HCT116 (cell line): Measurements from ENCODE around the gene VPS26B. TPM values are rescaled to one million over a fixed set of nuclear protein-coding genes. Genes with fewer than 3 reads are reported as not detected.

ENCODE experiments used
- ATAC-seq: fragments of 200-7000 bp; cut with Tn5 transposase; 2 replicates; pipeline ENCODE4 v1.9.1; 2020; ENCODE audit warnings: mild to moderate bottlenecking, moderate library complexity
- BruUV-seq: library from RNA; stranded (reverse); fragments of 400-500 nt; replicated peaks from 2 replicates; lab custom pipeline; 2021; lab: Mats Ljungman, UMichigan
- CTCF ChIA-PET: fragments of 300-600 bp; sonication (Branson Sonifier 250); formaldehyde crosslinking; loops from one replicate; lab custom pipeline; 2021; ENCODE audit warnings: antibody characterized with exemption; lab: Charles Lee
- POLR2A ChIA-PET: fragments of 300-600, 350-600 bp; sonication (Branson Sonifier 250); formaldehyde crosslinking; loops from one replicate; lab custom pipeline; 2021; ENCODE audit warnings: antibody characterized with exemption; lab: Charles Lee
- RAD21 ChIA-PET, 2 experiments: fragments of 300-600 bp; sonication (Branson Sonifier 250); formaldehyde crosslinking; loops; one replicate each; lab custom pipeline; 2023; ENCODE audit warnings: low total read pairs in 2 of 2; ENCODE audit not compliant: uncharacterized antibody in 2 of 2, unreplicated experiment in 2 of 2, low non-redundant PET in 1 of 2; lab: Charles Lee
- DNase-seq: peaks from one replicate; pipeline ENCODE4 v3.0.0-alpha.2; 2010; ENCODE audit warnings: low read depth, low spot score
- H2AFZ ChIP-seq: fragments of 200-600 bp; shearing (Covaris generic), sonication (generic); 2 replicates; pipeline ENCODE4 v1.6.1; 2017; ENCODE audit warnings: low read depth, mixed run types, mixed read lengths, antibody characterized with exemption, low read length; ENCODE audit not compliant: poor library complexity, severe bottlenecking
- H3K27ac ChIP-seq: 2 replicates; pipeline ENCODE4 v1.5.1; 2012; ENCODE audit warnings: low read depth, low read length
- H3K27me3 ChIP-seq: fragments of 200-600 bp; sonication (generic); 2 replicates; pipeline ENCODE4 v1.6.1; 2016; ENCODE audit warnings: mixed run types, low read length, mixed read lengths; ENCODE audit not compliant: insufficient read depth
- H3K36me3 ChIP-seq, 2 experiments: fragments of 200-500 bp in 1 of 2; fragments of 200-600 bp in 1 of 2; sonication (Bioruptor generic) in 1 of 2; sonication (generic) in 1 of 2; 2 replicates each; pipeline versions ENCODE4 v1.5.1 to v1.6.1; 2014 to 2016; ENCODE audit warnings: low read length in 2 of 2, inconsistent platforms in 1 of 2, mixed read lengths in 1 of 2, mixed run types in 1 of 2; ENCODE audit not compliant: insufficient read depth in 2 of 2, control insufficient read depth in 1 of 2
- H3K4me1 ChIP-seq, 2 experiments: fragments of 200-600 bp in 1 of 2; sonication (generic) in 1 of 2; 2 replicates each; pipeline versions ENCODE4 v1.5.1 to v1.6.1; 2012 to 2017; ENCODE audit warnings: low read length in 2 of 2, inconsistent platforms in 1 of 2, mild to moderate bottlenecking in 1 of 2, mixed read lengths in 1 of 2, mixed run types in 1 of 2, moderate library complexity in 1 of 2; ENCODE audit not compliant: insufficient read depth in 2 of 2, control insufficient read depth in 1 of 2
- H3K4me2 ChIP-seq: fragments of 200-600 bp; sonication (generic); 2 replicates; pipeline ENCODE4 v1.6.1; 2017; ENCODE audit warnings: mixed run types, low read length, mixed read lengths
- H3K4me3 ChIP-seq, 2 experiments: fragments of 200-600 bp in 1 of 2; sonication (generic) in 1 of 2; replicated peaks in 1 of 2; 2 replicates each; pipeline ENCODE4 v1.5.1; 2011 to 2016; ENCODE audit warnings: low read length in 2 of 2, control low read depth in 1 of 2, low read depth in 1 of 2, mild to moderate bottlenecking in 1 of 2, mixed read lengths in 1 of 2, mixed run types in 1 of 2
- H3K79me2 ChIP-seq: fragments of 200-600 bp; sonication (generic); 2 replicates; pipeline ENCODE4 v1.6.1; 2017; ENCODE audit warnings: mild to moderate bottlenecking, mixed run types, low read length, moderate library complexity, mixed read lengths; ENCODE audit not compliant: insufficient read depth
- H3K9ac ChIP-seq: fragments of 200-600 bp; sonication (generic); 2 replicates; pipeline ENCODE4 v1.6.1; 2016; ENCODE audit warnings: low read length, mixed read lengths
- H3K9me2 ChIP-seq: fragments of 200-600 bp; sonication (generic), shearing (Covaris generic); 2 replicates; pipeline ENCODE4 v1.6.1; 2017; ENCODE audit warnings: mixed run types, mild to moderate bottlenecking, moderate library complexity; ENCODE audit not compliant: insufficient read depth
- H3K9me3 ChIP-seq, 2 experiments: fragments of 200-500 bp in 1 of 2; fragments of 200-600 bp in 1 of 2; sonication (Bioruptor generic) in 1 of 2; sonication (generic) in 1 of 2; 2 replicates each; pipeline ENCODE4 v1.6.1; 2014 to 2017; ENCODE audit warnings: low read length in 2 of 2, mixed read lengths in 2 of 2, inconsistent platforms in 1 of 2, low read depth in 1 of 2, mild to moderate bottlenecking in 1 of 2, mixed run types in 1 of 2, moderate library complexity in 1 of 2; ENCODE audit not compliant: control insufficient read depth in 1 of 2, insufficient read depth in 1 of 2
- H4K20me1 ChIP-seq: fragments of 200-600 bp; sonication (generic), shearing (Covaris generic); 2 replicates; pipeline ENCODE4 v1.6.1; 2017; ENCODE audit warnings: mixed run types, mild to moderate bottlenecking, moderate library complexity; ENCODE audit not compliant: insufficient read depth
- CBX3 ChIP-seq: IDR thresholded peaks from 2 replicates; pipeline ENCODE4 v1.6.1; 2012; ENCODE audit warnings: low read depth
- EZH2 ChIP-seq: fragments of 200-600 bp; sonication (generic); IDR thresholded peaks from 2 replicates; pipeline ENCODE4 v1.6.1; 2017; ENCODE audit warnings: antibody characterized with exemption, mixed run types
- EZH2phosphoT487 ChIP-seq: fragments of 200-600 bp; IDR thresholded peaks from 2 replicates; pipeline ENCODE4 v1.6.1; 2018; ENCODE audit warnings: antibody characterized with exemption, borderline replicate concordance
- SIN3A ChIP-seq: IDR thresholded peaks from 2 replicates; pipeline ENCODE4 v1.6.1; 2012; ENCODE audit warnings: low read depth
- TCF7L2 ChIP-seq: IDR thresholded peaks from 2 replicates; pipeline ENCODE4 v1.7.0; 2011; ENCODE audit warnings: borderline replicate concordance, inconsistent platforms; ENCODE audit not compliant: insufficient read depth, insufficient read length; ENCODE audit errors: extremely low read depth
- ZFX ChIP-seq: fragments of 450-650 bp; IDR thresholded peaks from 2 replicates; pipeline ENCODE4 v1.6.1; 2017
- ZNF274 ChIP-seq: fragments of 200-500 bp; sonication (Bioruptor generic); IDR thresholded peaks from 2 replicates; pipeline ENCODE4 v1.6.1; 2014; ENCODE audit warnings: mild to moderate bottlenecking, low read depth, low read length, inconsistent platforms
- intact Hi-C: fragments of 100-400 bp; cut with micrococcal nuclease; formaldehyde crosslinking; loops from 2 replicates; pipeline ENCODE4 v1.10.0; 2022
- total RNA-seq: library from RNA; stranded (reverse); gene quantifications from one replicate; pipeline ENCODE4 v1.2.1, GENCODE V29; 2021; ENCODE audit not compliant: unreplicated experiment
- TF ChIP-seq, protein P1 (sequence below): IDR thresholded peaks from 2 replicates; pipeline ENCODE4 v1.6.1; 2012; ENCODE audit warnings: low read depth
- TF ChIP-seq, protein P2 (sequence below): IDR thresholded peaks from 2 replicates; pipeline ENCODE4 v1.6.1; 2012
- TF ChIP-seq, protein P3 (sequence below): IDR thresholded peaks from 2 replicates; pipeline ENCODE4 v1.6.1; 2011; ENCODE audit warnings: mild to moderate bottlenecking, low read length, moderate library complexity; ENCODE audit not compliant: insufficient replicate concordance; ENCODE audit errors: extremely low read depth

VPS26B gene
- total RNA-seq, 1 experiment from 2014 or later = 26.6 TPM

DNA sequence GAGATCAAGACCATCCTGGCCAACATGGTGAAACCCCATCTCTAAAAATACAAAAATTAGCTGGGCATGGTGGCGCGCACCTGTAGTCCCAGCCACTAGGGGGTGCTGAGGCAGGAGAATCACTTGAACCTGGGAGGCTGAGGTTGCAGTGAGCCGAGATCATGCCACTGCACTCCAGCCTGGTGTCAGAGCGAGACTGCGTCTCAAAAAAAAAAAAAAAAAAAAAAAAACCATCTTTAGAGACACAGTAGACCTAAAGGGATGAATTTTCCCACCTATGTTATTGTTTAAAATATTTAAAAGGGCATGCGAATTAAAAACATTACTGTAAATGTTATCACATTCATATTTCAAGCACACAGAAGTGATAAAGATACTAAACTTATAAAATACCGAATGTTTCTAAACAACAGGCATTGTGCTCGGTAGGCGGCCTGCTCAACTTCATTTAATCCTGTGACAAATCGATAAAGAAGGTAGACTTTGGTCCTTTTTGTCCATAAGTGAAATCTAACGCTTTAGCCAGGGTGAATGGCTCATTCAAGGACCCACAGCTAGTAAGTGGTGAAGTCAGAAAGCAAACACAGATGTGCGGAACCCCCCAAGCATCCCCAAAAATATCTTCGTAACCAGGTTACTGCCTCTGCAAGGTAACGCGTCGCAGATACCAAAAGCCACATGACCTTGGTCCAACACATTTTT lies 16.8 kb upstream of the VPS26B start (continued):
- TF ChIP-seq, protein P1, sequence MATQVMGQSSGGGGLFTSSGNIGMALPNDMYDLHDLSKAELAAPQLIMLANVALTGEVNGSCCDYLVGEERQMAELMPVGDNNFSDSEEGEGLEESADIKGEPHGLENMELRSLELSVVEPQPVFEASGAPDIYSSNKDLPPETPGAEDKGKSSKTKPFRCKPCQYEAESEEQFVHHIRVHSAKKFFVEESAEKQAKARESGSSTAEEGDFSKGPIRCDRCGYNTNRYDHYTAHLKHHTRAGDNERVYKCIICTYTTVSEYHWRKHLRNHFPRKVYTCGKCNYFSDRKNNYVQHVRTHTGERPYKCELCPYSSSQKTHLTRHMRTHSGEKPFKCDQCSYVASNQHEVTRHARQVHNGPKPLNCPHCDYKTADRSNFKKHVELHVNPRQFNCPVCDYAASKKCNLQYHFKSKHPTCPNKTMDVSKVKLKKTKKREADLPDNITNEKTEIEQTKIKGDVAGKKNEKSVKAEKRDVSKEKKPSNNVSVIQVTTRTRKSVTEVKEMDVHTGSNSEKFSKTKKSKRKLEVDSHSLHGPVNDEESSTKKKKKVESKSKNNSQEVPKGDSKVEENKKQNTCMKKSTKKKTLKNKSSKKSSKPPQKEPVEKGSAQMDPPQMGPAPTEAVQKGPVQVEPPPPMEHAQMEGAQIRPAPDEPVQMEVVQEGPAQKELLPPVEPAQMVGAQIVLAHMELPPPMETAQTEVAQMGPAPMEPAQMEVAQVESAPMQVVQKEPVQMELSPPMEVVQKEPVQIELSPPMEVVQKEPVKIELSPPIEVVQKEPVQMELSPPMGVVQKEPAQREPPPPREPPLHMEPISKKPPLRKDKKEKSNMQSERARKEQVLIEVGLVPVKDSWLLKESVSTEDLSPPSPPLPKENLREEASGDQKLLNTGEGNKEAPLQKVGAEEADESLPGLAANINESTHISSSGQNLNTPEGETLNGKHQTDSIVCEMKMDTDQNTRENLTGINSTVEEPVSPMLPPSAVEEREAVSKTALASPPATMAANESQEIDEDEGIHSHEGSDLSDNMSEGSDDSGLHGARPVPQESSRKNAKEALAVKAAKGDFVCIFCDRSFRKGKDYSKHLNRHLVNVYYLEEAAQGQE = no peak
- no peak for TF ChIP-seq ZFX

DNA sequence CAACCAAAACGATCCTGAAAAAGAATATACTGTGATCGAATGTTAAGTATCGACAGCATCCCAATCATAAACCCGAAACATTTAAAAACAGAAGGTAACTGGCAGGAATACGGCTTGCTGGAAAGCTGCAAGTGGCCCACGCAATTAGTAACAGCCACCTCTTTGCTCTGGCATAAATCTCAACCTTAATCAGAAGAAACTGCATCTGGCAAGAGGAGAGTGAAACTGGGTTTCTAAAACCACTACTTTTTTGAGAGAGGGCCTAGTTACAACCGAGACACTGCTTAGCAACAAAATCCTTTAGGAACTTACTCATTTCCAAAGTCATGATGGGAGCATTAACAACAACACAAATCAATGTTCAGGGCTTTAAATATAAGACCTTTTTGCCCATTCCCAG lies 8.6 kb upstream of the VPS26B start:
- intact Hi-C loops = no loop called here
- Histone ChIP-seq H3K9me2 (no peaks in the 10 kb centered on the region), H3K27me3 (no peaks in the 10 kb centered on the region), H3K4me2 (no peak overlapping the region), H3K79me2 (peaks cover 99% of the 10 kb centered on the region), H3K9ac (no peak overlapping the region), H3K4me1 (no peaks in the 10 kb centered on the region), H3K9me3 (no peaks in the 10 kb centered on the region), H4K20me1 (peaks cover 25% of the 10 kb centered on the region; the same call in 1 of the 2 replicates), H3K36me3 (peaks cover 22 to 39% of the 10 kb centered on the region in 2 experiments), H3K27ac (no peak overlapping the region), H2AFZ (no peak overlapping the region), H3K4me3 (no peak overlapping the region)
- RAD21 ChIA-PET = no interaction called here
- no peak for ATAC-seq
- POLR2A ChIA-PET = no interaction called here
- CTCF ChIA-PET = no interaction called here
- no peak for DNase-seq
- no TSS peak for BruUV-seq
- TF ChIP-seq TCF7L2 (no peak), ZNF274 (no peak), CBX3 (no peak), EZH2 (no peak), EZH2phosphoT487 (no peak), SIN3A (no peak)
- TF ChIP-seq, protein P2, sequence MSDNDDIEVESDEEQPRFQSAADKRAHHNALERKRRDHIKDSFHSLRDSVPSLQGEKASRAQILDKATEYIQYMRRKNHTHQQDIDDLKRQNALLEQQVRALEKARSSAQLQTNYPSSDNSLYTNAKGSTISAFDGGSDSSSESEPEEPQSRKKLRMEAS = no peak
- TF ChIP-seq, protein P3, sequence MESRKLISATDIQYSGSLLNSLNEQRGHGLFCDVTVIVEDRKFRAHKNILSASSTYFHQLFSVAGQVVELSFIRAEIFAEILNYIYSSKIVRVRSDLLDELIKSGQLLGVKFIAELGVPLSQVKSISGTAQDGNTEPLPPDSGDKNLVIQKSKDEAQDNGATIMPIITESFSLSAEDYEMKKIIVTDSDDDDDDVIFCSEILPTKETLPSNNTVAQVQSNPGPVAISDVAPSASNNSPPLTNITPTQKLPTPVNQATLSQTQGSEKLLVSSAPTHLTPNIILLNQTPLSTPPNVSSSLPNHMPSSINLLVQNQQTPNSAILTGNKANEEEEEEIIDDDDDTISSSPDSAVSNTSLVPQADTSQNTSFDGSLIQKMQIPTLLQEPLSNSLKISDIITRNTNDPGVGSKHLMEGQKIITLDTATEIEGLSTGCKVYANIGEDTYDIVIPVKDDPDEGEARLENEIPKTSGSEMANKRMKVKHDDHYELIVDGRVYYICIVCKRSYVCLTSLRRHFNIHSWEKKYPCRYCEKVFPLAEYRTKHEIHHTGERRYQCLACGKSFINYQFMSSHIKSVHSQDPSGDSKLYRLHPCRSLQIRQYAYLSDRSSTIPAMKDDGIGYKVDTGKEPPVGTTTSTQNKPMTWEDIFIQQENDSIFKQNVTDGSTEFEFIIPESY = no peak
